ENCODE measurements around the gene GFI1.

Gene GFI1

GRCh38 chr1:92487078-92487605 lies 417 bp upstream of the GFI1 start:
- DNase-seq = no peak

DNA sequence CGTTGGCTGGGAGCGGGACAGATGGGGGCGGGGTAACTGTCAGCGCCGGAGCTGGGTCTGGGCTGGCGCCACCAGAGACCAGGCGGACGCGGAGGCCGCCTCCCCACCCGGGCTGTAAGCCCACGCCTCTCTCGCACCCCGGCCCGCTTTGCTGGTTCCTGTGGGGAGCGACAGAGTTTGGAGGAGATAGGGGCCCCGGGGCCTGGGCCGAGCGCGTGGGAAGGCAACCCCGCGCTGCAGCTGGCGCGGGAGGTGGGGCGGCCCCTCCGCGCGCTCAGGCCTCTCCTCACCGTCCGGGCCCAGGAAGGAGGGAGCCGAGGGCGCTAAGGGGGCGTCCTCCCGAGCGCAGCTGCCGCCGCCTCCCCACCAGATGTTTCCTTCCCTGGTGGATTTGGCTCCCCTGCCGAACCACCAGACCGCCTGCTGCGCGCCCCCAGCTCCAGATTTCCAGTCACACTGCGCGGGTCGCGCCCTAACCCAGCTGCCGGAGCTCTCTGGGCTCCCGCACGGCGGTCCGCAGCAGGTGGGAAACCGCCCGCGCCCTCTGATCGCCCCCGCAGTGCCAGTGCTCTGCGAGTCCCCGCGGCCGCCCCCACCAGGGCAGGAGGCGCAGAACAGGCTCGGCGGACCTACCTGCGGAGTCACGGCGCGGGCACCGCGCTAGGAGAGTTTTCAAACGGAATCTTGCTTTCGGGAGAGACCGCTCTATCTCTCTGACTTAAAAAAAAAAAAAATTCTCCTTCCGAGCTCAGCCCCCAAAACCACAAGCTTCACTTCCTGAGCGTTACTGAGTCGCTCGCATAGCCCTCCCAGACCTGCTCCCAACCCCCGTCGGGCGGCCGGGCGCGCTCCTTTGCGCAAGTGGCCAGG lies 1.1 kb downstream of the GFI1 start:
- no peak for DNase-seq

DNA sequence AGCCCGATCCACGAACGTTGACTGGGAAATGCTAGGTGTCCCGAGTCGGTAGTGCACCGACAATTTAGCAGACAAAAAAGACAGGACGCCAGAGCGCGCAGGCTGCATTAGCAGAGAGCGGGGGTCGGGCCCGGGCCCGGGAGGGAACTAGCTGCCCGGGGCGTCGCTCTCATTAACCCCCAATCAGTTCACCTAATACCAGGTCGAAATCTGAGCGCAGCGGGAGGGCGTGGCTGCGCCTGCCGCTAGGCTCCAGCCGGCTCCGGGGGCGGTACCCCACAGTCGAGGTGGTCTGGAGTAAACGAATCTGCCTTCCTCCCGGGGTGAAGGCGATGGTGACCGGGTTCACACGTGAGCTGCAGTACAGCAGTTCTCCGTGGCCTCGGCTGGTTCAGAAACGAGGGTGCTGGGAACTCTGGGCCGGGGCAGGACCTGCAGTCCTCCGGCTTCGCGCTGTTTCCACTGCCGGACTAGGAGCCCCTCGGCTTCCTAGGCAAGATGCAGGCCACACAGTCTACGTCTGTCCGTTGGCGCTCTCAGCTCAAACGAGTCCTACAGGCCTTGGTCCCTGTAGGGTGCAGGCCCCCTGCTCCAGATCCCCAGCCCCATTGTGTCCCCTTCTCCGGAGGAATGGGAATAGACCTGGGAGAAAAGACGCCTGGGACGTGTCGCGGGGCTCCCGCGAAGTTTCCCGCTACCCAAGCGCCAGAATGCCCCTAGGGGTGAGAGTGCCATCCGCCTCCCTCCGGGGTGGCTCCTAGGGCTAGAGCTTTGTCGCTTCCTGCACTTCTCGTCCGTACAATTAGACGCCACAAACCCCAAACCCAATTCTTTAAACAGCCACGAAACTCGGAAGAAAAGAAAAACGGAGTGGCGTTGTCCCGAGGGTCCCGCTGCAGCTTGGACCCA lies 2.0 kb downstream of the GFI1 start:
- DNase-seq = no peak

DNA sequence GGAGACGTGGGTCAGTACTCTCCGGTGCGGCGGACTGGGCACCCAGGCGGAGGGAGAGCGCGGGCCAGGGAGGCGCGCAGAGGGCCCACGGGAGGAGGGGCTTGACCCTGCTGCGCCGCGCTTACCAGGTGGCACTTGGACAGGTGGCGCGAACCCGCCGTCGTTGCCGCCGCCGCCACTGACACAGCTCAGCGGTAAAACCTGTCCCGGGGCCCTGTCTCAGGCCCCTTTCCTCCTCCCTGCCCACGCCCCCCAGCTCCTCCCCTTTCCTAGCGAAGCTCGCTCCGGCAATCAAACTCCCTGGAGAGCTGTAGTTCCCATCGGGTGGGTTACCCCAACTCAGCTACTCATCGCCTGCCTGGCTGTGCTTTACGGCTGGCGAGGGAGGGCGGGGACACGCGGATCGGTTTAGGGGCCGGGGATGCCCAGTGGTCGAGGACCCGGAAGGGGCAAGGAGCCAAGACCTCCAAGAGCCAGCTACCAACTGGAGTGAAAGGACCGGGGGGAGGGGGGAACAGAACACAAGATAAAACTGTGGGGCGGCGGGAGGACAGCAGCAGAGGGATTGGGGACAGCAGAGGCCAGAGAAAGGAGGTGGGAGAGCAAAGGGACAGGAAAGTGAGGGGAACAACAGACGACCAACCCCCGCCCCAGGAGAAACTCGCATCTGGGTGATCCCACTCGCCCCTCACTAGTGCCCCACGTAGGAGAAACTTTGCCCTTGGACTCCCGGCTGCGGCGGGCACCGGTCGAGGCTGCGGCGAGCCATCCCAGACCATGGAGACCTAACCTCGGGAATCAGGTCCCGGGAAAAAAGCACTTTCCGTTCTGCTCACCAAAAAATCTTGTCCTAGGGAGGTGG lies 2.9 kb downstream of the GFI1 start:
- no peak for DNase-seq

DNA sequence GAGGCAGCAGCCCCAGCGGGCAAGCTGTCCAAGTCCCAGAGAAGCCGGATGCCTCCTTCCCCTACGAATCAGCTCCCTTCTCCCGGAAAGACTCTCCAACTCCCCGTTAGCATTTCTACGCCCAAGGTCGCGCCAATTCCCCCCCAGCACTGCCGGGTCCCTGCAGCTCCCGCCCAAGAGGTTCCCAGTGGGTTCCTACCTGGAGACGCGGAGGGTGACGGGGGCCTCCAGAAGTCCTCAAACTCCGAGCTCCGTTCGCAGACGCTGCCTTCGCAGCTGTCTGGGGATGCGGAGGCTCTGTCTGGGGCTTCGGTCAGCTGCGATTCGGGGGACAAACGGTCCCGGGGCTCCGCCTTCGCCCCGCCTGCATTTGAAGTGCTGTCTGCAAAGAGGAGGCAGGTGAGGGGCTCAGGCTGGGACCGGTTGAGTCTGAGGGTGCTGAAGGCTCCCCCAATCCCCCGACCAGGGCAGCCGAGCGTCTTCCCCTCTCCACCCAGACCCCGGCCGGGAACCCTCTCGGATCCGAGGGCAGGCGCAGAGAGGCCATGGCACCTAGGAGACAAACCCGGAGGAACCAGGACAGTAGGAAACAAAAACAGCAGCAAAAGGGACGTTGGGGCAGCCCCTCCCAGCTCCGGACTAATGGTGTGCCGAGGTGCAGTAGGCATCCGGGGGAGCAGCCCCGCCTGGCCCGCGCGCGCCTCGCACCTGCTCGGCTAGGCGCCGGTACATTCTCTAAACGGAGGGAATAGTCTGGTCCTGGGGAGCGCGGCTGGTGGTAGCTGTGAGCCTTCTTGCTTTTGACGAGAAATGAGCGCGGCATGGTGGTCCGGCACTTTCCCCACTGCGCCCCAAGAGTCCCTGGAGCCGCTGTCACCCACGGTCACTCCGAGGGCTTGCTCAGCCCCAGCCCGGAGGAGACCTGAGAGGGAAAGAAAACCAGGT lies 3.8 kb downstream of the GFI1 start:
- no peak for DNase-seq

- peak; percentile 24 for DNase-seq
Measured at GRCh38 chr1:92481971-92482664, 4.6 kb downstream of the GFI1 start.

GRCh38 chr1:92481599-92481925 lies 5.2 kb downstream of the GFI1 start:
- DNase-seq = no peak

DNA sequence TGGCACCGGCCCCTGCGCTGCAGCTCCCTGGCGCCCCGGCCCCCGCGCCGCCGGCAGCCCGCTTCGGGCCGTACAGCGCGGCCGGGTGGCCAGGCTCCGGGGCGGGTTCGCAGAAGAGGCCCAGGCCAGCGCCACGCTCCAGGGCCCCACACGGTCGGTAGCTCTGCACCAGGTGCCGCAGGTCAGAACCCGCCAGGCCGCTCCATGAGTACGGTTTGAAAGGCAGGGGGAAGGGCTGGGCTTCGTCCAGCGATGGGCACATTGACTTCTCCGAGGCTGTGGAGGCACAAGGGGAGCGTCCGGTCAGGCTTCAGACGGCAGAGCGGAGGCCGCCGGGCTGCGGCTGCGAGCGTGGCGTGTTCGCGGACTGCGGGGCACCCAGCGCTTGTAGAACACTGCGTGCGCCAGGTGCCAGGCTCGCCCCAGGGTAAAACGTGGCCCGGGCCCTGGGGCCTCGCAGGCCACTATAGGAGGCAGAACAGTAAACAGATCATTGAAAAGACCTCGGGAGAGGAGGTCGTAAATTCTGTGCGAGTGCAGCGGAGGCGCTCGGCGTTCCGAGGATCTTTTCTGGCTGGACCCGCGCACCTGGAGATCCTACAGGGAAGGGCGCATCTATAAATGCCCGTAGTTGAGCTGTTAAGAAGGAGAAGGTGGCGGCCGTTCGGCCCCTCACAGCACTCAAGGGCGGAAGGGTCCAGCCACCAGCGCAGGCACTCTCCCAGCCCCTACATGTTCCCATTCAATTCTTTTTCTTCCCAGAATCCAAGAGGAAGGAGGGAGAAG lies 5.7 kb downstream of the GFI1 start:
- no peak for DNase-seq

GRCh38 chr1:92480200-92480812 lies 6.4 kb downstream of the GFI1 start:
- DNase-seq = no peak

DNA sequence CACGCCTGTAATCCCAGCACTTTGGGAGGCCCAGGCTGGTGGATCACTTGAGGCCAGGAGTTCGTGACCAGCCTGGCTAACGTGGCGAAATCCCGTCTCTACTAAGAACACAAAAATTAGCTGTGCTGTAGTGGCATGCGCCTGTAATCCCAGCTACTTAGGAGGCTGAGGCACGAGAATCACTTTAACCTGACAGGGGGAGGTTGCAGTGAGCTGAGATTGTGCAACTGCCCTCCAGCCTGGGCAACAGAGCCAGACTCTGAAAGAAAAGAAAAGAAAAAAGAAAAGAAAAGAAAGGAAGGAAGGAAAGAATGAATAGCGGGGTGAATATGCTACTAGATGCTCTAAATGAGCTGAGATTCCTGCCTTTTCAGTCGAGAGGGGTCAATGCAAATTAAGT lies 7.1 kb downstream of the GFI1 start:
- DNase-seq = no peak

- no peak for DNase-seq
Measured at GRCh38 chr1:92478393-92478792, 8.3 kb downstream of the GFI1 start.

DNA sequence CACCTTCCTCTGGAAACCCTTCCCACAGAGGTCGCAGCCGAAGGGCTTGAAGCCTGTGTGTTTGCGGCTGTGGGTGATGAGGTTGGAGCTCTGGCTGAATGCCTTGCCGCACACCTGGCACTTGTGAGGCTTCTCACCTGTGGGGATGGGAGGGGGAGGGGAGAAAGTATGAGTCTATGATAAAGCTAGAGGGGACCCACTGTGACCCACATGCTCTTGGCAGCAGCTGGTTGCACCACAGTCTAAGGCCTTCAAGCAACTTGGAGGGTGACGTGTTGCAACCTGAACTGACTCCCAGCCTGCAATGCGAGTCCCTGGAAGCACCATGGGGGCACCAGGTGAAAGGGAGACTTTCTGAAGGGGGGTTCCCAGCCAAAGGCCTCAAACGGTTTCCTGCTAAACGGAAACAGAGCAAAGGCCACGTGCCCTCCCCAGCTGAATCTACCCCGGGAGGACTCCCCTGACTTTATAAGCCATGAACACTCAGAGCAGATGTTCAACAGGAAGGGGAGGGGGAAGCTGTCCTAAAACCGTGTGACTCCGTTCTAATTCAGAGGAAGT lies 10.6 kb downstream of the GFI1 start:
- DNase-seq = no peak

DNA sequence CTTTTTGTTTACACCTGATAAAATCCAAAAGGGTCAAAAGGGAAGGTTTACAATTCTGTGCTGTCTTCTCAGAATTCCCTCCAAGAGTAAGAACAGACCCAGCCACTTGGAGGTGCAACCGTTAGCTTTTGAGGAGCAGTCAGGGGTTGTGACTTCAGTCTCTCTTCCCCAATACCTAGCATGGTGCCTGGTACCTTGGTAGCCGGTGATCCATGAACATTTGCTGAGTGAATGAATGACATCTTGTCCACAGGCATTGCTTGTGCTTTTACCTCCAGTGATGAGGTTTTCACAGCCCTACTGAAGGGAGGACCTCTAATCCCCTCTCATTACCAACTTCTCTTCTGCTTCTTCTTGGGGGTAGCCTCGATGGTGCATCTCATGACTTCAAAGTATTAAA lies 11.7 kb downstream of the GFI1 start:
- DNase-seq = no peak

DNA sequence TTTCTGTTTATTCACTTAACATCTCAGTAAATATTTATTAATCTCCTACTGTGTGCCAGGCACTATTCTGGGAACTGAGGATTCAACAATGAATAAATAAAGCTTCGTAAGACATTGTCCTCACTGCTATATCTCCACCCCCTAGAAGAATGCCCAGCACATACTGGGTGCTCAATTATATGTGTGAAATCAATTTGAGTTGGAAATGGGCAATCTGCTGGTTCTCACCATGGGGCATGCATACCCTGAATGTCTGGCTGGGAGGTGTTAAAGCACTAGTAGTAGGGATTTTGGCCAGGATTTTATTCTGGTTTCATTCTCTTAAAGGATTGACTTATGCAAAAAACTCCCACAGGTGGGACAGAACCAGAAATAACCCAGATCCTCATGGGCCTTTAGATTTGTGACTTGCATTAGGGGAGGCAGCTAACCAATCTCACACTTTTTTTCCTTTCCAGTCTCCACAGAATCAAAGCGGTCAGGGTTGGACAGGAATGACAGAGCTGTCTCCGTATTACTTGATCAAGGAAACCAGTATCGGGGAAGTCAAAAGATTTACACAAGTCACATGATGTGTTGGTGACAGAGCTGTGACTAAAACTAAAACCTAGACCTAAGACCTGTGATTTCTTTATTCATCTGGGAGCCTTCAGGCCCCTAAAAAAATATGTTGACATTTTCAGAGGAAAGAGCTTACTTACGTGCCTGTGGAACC lies 12.8 kb downstream of the GFI1 start:
- no peak for DNase-seq

GRCh38 chr1:92470216-92470615 lies 16.5 kb downstream of the GFI1 start:
- DNase-seq = no peak

GRCh38 chr1:92466683-92467352 lies 19.9 kb downstream of the GFI1 start:
- no peak for DNase-seq

GRCh38 chr1:92465256-92465647 lies 21.5 kb downstream of the GFI1 start:
- no peak for DNase-seq

- DNase-seq = no peak
Measured at GRCh38 chr1:92464588-92465255, 22.0 kb downstream of the GFI1 start.

Measured in HCEC 1CT (cell line).